NCI-H2081 treated with DMSO at 0.1 percent for 48 hours (cell line): ENCODE measurements around the gene IL33.
A peak's percentile ranks its signal among the peaks of the same experiment; 100 is the strongest.

ENCODE experiments used
- DNase-seq: peaks from one replicate; lab custom pipeline; 2025; lab: John Stamatoyannopoulos, UW

IL33 gene

GRCh38 chr9:6216951-6217350, 1.3 kb downstream of the IL33 start:
- DNase-seq: no peak

GRCh38 chr9:6218099-6218502, 2.5 kb downstream of the IL33 start:
- no peak for DNase-seq

GRCh38 chr9:6219040-6219439, 3.4 kb downstream of the IL33 start:
- no peak for DNase-seq

- no peak for DNase-seq
These were observed 4.4 kb downstream of the IL33 start for GRCh38 chr9:6219981-6220380.

- DNase-seq: no peak
These were observed 9.0 kb downstream of the IL33 start for GRCh38 chr9:6224393-6225154.

- no peak for DNase-seq
These were observed 11.1 kb downstream of the IL33 start for GRCh38 chr9:6226696-6227095.

- no peak for DNase-seq
These were observed 13.6 kb downstream of the IL33 start for GRCh38 chr9:6229186-6229585.

GRCh38 chr9:6229619-6230018, 14.0 kb downstream of the IL33 start:
- DNase-seq: peak; percentile 93

- DNase-seq: no peak
These were observed 14.6 kb downstream of the IL33 start for GRCh38 chr9:6230037-6230780.

- no peak for DNase-seq
These were observed 16.8 kb downstream of the IL33 start for GRCh38 chr9:6232336-6232945.

GRCh38 chr9:6234014-6234413, 18.4 kb downstream of the IL33 start:
- no peak for DNase-seq

- no peak for DNase-seq
These were observed 21.7 kb downstream of the IL33 start for GRCh38 chr9:6237267-6237666.

- DNase-seq: no peak
These were observed 23.4 kb downstream of the IL33 start for GRCh38 chr9:6239048-6239461.

- DNase-seq: no peak
These were observed 24.1 kb downstream of the IL33 start for GRCh38 chr9:6239694-6240093.

GRCh38 chr9:6243746-6244145, 28.1 kb downstream of the IL33 start:
- no peak for DNase-seq

GRCh38 chr9:6247266-6247665, 31.7 kb downstream of the IL33 start:
- no peak for DNase-seq

- no peak for DNase-seq
These were observed 53.3 kb downstream of the IL33 start for GRCh38 chr9:6268826-6269397.

GRCh38 chr9:6270896-6271295, 55.3 kb downstream of the IL33 start:
- no peak for DNase-seq

GRCh38 chr9:6271508-6272228, 56.1 kb downstream of the IL33 start:
- DNase-seq: no peak

GRCh38 chr9:6272229-6272598, 56.6 kb downstream of the IL33 start:
- DNase-seq: no peak

- DNase-seq: no peak
These were observed 61.8 kb downstream of the IL33 start for GRCh38 chr9:6277417-6277816.

GRCh38 chr9:6301858-6302257, 86.3 kb downstream of the IL33 start:
- DNase-seq: no peak
